Measurements from ENCODE around the gene KLHDC7A.

KLHDC7A gene

GRCh38 chr1:18482721-18483425 lies 2.1 kb downstream of the KLHDC7A start:
- Histone ChIP-seq H3K4me3 (ENCODE audit: insufficient read depth, low read length, poor library complexity, severe bottlenecking) (no peak overlapping the region), H3K9me3 (ENCODE audit: insufficient read depth, low read length) (no peaks in the 10 kb centered on the region), H3K9me2 (replicated peaks; ENCODE audit: insufficient read depth, low read length) (no peaks in the 10 kb centered on the region), H4K20me1 (ENCODE audit: low read depth, low read length) (no peaks in the 10 kb centered on the region), H2AFZ (ENCODE audit: low read depth, low read length, severe bottlenecking) (no peak overlapping the region), H3K27me3 (ENCODE audit: low read length) (no peaks in the 10 kb centered on the region), H3K27ac (ENCODE audit: low read depth, low read length) (no peak overlapping the region), H3K9ac (ENCODE audit: low read length) (no peak overlapping the region), H3K4me2 (ENCODE audit: low read depth, low read length, poor library complexity, severe bottlenecking) (no peak overlapping the region), H3F3A (ENCODE audit: insufficient read depth) (no peaks in the 10 kb centered on the region), H3K79me2 (ENCODE audit: insufficient read depth, low read length) (no peaks in the 10 kb centered on the region), H3K36me3 (ENCODE audit: low read length) (no peaks in the 10 kb centered on the region)
- TF ChIP-seq, protein P1, sequence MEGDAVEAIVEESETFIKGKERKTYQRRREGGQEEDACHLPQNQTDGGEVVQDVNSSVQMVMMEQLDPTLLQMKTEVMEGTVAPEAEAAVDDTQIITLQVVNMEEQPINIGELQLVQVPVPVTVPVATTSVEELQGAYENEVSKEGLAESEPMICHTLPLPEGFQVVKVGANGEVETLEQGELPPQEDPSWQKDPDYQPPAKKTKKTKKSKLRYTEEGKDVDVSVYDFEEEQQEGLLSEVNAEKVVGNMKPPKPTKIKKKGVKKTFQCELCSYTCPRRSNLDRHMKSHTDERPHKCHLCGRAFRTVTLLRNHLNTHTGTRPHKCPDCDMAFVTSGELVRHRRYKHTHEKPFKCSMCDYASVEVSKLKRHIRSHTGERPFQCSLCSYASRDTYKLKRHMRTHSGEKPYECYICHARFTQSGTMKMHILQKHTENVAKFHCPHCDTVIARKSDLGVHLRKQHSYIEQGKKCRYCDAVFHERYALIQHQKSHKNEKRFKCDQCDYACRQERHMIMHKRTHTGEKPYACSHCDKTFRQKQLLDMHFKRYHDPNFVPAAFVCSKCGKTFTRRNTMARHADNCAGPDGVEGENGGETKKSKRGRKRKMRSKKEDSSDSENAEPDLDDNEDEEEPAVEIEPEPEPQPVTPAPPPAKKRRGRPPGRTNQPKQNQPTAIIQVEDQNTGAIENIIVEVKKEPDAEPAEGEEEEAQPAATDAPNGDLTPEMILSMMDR (IDR thresholded peaks at IDR 0.05; ENCODE audit: insufficient read depth, low read length, poor library complexity, severe bottlenecking) = no peak
- no peak for TF ChIP-seq EZH2phosphoT487 (conservative IDR thresholded peaks at IDR 0.05; ENCODE audit: low read length)

DNA sequence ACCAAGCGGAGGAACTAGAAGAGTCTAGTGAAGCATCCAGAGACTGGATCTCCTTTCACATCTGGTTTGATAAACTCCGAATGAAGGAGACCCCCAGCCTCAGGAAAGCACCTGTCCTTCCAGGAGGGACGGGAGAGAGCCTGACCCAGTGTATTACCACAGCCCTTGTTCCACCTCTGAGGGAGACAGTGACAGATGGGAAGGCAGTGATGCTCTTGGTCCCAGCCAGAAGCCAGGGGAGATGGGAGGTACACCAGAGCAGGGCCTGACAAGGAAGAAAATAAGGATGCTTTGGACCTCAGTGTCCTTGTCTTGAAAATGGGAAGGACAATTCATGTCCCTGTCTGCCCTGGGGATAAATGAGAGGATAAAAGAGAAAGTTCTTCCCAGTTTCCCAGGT lies 3.5 kb downstream of the KLHDC7A start:
- Histone ChIP-seq H3K4me3 (ENCODE audit: insufficient read depth, low read length, poor library complexity, severe bottlenecking) (no peak overlapping the region), H3K9me3 (ENCODE audit: insufficient read depth, low read length) (no peaks in the 10 kb centered on the region), H3K9me2 (replicated peaks; ENCODE audit: insufficient read depth, low read length) (no peaks in the 10 kb centered on the region), H3K36me3 (ENCODE audit: low read length) (no peaks in the 10 kb centered on the region), H3K27me3 (ENCODE audit: low read length) (no peaks in the 10 kb centered on the region), H3K79me2 (ENCODE audit: insufficient read depth, low read length) (no peaks in the 10 kb centered on the region), H3K9ac (ENCODE audit: low read length) (no peak overlapping the region), H3K4me2 (ENCODE audit: low read depth, low read length, poor library complexity, severe bottlenecking) (no peak overlapping the region), H4K20me1 (ENCODE audit: low read depth, low read length) (no peaks in the 10 kb centered on the region), H2AFZ (ENCODE audit: low read depth, low read length, severe bottlenecking) (no peak overlapping the region), H3F3A (ENCODE audit: insufficient read depth) (no peaks in the 10 kb centered on the region), H3K27ac (ENCODE audit: low read depth, low read length) (no peak overlapping the region)
- TF ChIP-seq EZH2phosphoT487 (conservative IDR thresholded peaks at IDR 0.05; ENCODE audit: low read length) = no peak
- TF ChIP-seq, protein P1 (IDR thresholded peaks at IDR 0.05; ENCODE audit: insufficient read depth, low read length, poor library complexity, severe bottlenecking) = no peak

DNA sequence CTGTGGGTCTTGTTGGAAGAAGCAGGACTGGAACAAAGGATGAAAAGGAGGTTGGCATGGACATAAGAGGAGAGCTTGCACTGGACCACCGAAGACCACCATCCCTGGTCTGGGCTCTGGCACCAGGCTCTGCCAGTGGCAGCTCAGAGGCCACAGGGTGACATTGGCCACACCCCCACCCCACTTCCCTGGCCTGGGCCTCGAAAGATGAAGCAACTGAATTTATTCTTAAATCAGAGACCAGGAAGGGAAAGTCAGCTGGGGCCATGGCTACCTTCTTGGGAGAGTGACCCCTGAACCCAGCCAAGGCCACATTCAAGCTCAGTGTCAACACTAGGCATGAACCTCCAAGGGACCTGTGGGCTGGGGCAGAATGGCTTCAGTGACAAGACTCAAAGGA lies 4.0 kb downstream of the KLHDC7A start:
- H3K9me3 ChIP-seq (ENCODE audit: insufficient read depth, low read length) = no peaks in the 10 kb centered on the region
- no peaks in the 10 kb centered on the region for H4K20me1 ChIP-seq (ENCODE audit: low read depth, low read length)
- TF ChIP-seq EZH2phosphoT487 (conservative IDR thresholded peaks at IDR 0.05; ENCODE audit: low read length) = no peak
- TF ChIP-seq, protein P1 (IDR thresholded peaks at IDR 0.05; ENCODE audit: insufficient read depth, low read length, poor library complexity, severe bottlenecking) = no peak
- H3K9ac ChIP-seq (ENCODE audit: low read length) = no peak overlapping the region
- no peaks in the 10 kb centered on the region for H3K36me3 ChIP-seq (ENCODE audit: low read length)
- no peak overlapping the region for H3K27ac ChIP-seq (ENCODE audit: low read depth, low read length)
- no peaks in the 10 kb centered on the region for H3K27me3 ChIP-seq (ENCODE audit: low read length)
- H3K9me2 ChIP-seq (replicated peaks; ENCODE audit: insufficient read depth, low read length) = no peaks in the 10 kb centered on the region
- no peak overlapping the region for H2AFZ ChIP-seq (ENCODE audit: low read depth, low read length, severe bottlenecking)
- H3F3A ChIP-seq (ENCODE audit: insufficient read depth) = no peaks in the 10 kb centered on the region
- no peak overlapping the region for H3K4me2 ChIP-seq (ENCODE audit: low read depth, low read length, poor library complexity, severe bottlenecking)
- H3K4me3 ChIP-seq (ENCODE audit: insufficient read depth, low read length, poor library complexity, severe bottlenecking) = no peak overlapping the region
- no peaks in the 10 kb centered on the region for H3K79me2 ChIP-seq (ENCODE audit: insufficient read depth, low read length)
